ENCODE data around the gene BBS7. TPM values are rescaled to one million over a fixed set of nuclear protein-coding genes. Genes with fewer than 3 reads are reported as not detected.

BBS7 gene
- total and polyA plus RNA-seq, 2 of the 13 experiments (the other 11 are each of a cell fraction or from before 2014, with no cell fraction given), result 9.0 to 15.7 TPM

- no peak for DNase-seq (ENCODE audit: low spot score)
- no peaks in the 10 kb centered on the region for H3K4me1 ChIP-seq (ENCODE audit: insufficient read depth, low read length)
- no peaks in the 10 kb centered on the region for H3K36me3 ChIP-seq (replicated peaks in 1 of 2; ENCODE audit: control insufficient read depth in 1 of 2, insufficient read depth in 2 of 2, low read length in 2 of 2)
- intact Hi-C loops (cut with micrococcal nuclease; ENCODE audit: unreplicated experiment) (no loop called here), in situ Hi-C loops (cut with HindIII; ENCODE audit: extremely low pct_ligation_motif_present, low pct_unique_long_range_greater_than_20kb) (no loop called here)
- no peak overlapping the region for H2AFZ ChIP-seq (ENCODE audit: low read length)
- H3K79me2 ChIP-seq (ENCODE audit: insufficient read depth, low read length), result no peaks in the 10 kb centered on the region
- TF ChIP-seq ZNF260 (CRISPR knock-in tag; IDR thresholded peaks at IDR 0.05; ENCODE audit: borderline replicate concordance, low read depth) (no peak), ZBTB3 (CRISPR knock-in tag; IDR thresholded peaks at IDR 0.05; ENCODE audit: borderline replicate concordance, low read depth) (no peak), ZNF737 (CRISPR knock-in tag; IDR thresholded peaks at IDR 0.05; ENCODE audit: borderline replicate concordance) (no peak), PCBP2 (optimal IDR thresholded peaks at IDR 0.05; ENCODE audit: low read depth, low read length, poor library complexity, severe bottlenecking) (no peak), ZBTB49 (CRISPR knock-in tag; IDR thresholded peaks at IDR 0.05; ENCODE audit: borderline replicate concordance) (no peak), ETV6 (CRISPR knock-in tag; conservative IDR thresholded peaks at IDR 0.05) (no peak), ZNF382 (CRISPR knock-in tag; IDR thresholded peaks at IDR 0.05; ENCODE audit: borderline replicate concordance) (no peak), SIX1 (CRISPR knock-in tag; IDR thresholded peaks at IDR 0.05; ENCODE audit: borderline replicate concordance) (no peak), TBP (CRISPR knock-in tag; IDR thresholded peaks at IDR 0.05) (no peak), ZNF3 (CRISPR knock-in tag; IDR thresholded peaks at IDR 0.05) (no peak), PHF20 (CRISPR knock-in tag; IDR thresholded peaks at IDR 0.05) (no peak), ZNF644 (CRISPR knock-in tag; IDR thresholded peaks at IDR 0.05; ENCODE audit: low read depth) (no peak), ATF6 (CRISPR knock-in tag; conservative IDR thresholded peaks at IDR 0.05) (no peak), CEBPB (IDR thresholded peaks at IDR 0.05; ENCODE audit: borderline replicate concordance, low read depth, low read length) (no peak), SAP130 (CRISPR knock-in tag; IDR thresholded peaks at IDR 0.05; ENCODE audit: low read depth) (no peak)
- TF ChIP-seq, protein P1, sequence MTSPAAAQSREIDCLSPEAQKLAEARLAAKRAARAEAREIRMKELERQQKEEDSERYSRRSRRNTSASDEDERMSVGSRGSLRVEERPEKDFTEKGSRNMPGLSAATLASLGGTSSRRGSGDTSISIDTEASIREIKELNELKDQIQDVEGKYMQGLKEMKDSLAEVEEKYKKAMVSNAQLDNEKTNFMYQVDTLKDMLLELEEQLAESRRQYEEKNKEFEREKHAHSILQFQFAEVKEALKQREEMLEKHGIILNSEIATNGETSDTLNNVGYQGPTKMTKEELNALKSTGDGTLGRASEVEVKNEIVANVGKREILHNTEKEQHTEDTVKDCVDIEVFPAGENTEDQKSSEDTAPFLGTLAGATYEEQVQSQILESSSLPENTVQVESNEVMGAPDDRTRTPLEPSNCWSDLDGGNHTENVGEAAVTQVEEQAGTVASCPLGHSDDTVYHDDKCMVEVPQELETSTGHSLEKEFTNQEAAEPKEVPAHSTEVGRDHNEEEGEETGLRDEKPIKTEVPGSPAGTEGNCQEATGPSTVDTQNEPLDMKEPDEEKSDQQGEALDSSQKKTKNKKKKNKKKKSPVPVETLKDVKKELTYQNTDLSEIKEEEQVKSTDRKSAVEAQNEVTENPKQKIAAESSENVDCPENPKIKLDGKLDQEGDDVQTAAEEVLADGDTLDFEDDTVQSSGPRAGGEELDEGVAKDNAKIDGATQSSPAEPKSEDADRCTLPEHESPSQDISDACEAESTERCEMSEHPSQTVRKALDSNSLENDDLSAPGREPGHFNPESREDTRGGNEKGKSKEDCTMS (CRISPR knock-in tag; conservative IDR thresholded peaks at IDR 0.05), result no peak
- no peak overlapping the region for H3K4me3 ChIP-seq (replicated peaks in 1 of 3; ENCODE audit: insufficient read depth in 1 of 3, low read depth in 2 of 3, low read length in 3 of 3)
- no peak overlapping the region for H3K4me2 ChIP-seq (ENCODE audit: low read depth, low read length)
- peaks cover 0 to 16% of the 10 kb centered on the region in 2 experiments; a peak in 4 of 5 replicates for H3K27me3 ChIP-seq (ENCODE audit: control insufficient read depth in 1 of 2, insufficient read depth in 2 of 2, low read length in 2 of 2)
- no peak for ATAC-seq
- H4K20me1 ChIP-seq (ENCODE audit: insufficient read depth, low read length), result no peaks in the 10 kb centered on the region
- WGBS (ENCODE audit: low lambda C conversion rate), result 19% methylated on average over 6 of the region's 6 CpGs
- H3K27ac ChIP-seq (ENCODE audit: extremely low read length, insufficient read depth, low read length), result no peak overlapping the region
- POLR2A ChIA-PET, result no interaction called here
- BruUV-seq (replicated peaks), result no TSS peak
- no peak overlapping the region for H3K9ac ChIP-seq (ENCODE audit: insufficient read depth, low read depth, low read length)
- CTCF ChIA-PET (ENCODE audit: low intra/inter-chr PET ratio, low total read pairs), result no interaction called here
- no peaks in the 10 kb centered on the region for H3K9me3 ChIP-seq (ENCODE audit: low read length)
- no peak for FAIRE-seq
These were observed 93.5 kb downstream of the BBS7 start for GRCh38 chr4:121776610-121777401.

All from HepG2 (cell line).